DMS 273 (cell line): ENCODE measurements around the gene RAD18.
A peak's percentile ranks its signal among the peaks of the same experiment; 100 is the strongest.

Source experiments
- DNase-seq: peaks from one replicate; lab custom pipeline; 2025; ENCODE audit not compliant: unreplicated experiment; lab: John Stamatoyannopoulos, UW

Gene RAD18

DNA sequence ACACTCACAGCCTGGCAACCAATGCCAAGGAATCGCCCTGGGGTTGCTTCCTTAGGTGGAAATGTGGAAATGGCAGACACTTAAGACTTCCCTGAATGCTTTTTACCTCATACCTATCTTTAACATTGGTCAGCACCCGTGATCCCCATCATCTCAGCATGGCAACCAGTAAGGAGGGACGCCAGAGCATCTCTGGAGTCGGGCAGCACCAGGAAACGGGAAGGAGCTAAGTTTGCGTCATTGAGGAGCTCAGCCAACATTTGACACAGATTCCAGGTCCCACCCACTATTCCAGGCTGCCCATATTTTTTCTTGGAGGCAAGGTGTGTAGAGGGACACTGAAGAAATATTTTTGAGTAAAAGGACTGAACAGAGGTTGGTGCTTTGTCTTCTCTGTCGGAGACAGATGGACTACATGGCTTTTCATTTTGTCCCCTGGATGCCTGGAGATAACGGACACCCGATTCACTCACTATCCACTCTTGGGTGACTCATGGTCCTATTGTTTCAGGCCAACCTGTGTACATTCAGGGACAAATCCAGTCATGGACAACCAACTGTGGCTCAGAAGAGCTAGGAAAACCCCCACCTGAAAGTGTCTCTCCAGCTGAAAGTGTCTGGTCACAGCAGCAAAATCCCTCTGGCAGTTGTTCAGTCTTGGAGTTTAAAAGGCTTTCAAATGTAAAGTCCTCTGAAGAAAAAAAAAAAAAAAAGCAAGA is 123.5 kb downstream of the RAD18 start:
- DNase-seq: no peak

DNA sequence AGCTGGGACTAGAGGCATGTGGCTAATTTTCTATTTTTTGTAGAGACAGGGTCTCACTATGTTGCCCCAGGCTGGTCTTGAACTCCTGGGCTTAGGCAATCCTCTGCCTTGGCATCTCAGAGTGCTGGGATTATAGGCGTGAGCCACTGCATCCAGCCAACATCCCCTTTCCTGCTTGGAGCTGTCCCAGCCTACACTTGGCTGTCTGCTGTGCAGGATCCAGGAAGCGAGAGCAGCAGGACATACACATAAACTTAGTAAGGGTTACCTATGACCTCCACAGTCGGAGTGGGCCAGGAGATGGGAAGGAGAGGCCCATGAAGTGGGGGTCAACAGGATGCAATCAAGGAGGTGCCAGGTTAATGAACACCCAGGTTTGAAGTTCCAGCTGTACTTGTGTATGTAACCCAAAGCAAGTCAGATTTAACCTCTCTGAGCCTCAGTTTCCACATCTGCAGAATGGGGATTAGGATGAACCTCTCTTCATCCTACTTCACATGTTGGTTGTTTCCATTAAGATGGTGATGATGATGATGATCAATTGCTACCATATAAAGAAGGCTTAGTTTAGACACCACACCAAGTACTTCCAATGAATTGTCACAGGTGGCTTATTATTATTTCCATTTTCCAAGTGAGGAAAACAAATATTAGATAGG is 124.4 kb downstream of the RAD18 start:
- DNase-seq: no peak

GRCh38 chr3:8838234-8838633 is 125.0 kb downstream of the RAD18 start:
- no peak for DNase-seq

DNA sequence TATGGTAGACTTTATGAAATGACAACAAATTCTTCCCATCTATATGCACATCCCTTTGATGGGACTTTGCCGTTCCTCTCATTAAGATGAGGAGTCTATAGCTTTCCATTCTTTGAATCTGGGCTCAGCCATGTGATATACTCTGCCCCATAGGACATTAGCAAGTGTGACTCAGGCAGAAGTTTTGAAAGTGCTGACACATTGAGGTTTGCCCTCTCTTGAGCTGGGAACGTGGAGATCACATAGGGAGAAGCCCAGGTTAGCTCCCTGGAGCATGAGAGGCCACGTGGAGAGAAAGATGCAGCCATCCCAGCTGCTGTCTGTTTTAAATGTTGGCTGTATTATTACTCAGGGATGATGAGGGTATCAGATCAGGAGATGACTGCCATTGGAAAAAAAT is 126.1 kb downstream of the RAD18 start:
- DNase-seq: no peak

- no peak for DNase-seq
Observed at GRCh38 chr3:8836096-8836495, 127.2 kb downstream of the RAD18 start.

DNA sequence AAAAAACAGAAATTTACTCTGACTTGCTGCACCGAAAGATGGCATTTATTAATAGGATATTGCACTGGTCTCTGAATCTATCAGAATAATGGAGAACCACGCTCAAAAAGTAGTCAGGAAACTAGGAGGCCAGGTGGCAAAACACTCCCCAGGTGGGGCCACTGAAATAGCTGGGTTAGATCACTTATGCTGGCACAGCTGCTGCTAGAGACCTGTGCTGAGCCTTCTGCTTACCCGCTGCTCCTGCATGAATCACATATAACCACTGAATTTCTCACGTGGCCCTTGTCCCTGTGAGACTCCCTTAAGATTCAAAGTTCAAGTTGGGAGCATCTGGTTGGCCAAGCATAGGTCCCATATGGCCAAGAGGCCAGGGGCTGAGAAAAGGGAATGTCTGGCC is 127.9 kb downstream of the RAD18 start:
- peak; percentile 50 for DNase-seq

DNA sequence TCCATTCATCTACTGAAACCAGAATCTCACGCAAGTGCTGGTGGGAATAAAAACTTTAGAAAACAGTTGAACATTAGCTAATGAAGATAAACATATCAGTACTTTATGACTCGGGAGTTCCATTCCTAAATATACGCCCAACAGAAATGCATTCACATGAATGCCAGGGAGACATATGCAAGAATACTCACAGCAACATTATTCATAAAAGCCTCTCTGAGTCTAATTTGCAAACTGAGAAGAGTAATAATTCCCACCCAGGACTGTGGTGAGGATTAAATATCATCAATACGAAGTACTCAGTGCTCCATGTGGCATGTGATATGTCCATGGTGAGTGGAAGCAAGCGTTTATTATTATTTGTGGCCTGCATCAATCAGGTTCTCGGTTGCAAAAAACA is 128.3 kb downstream of the RAD18 start:
- no peak for DNase-seq

DNA sequence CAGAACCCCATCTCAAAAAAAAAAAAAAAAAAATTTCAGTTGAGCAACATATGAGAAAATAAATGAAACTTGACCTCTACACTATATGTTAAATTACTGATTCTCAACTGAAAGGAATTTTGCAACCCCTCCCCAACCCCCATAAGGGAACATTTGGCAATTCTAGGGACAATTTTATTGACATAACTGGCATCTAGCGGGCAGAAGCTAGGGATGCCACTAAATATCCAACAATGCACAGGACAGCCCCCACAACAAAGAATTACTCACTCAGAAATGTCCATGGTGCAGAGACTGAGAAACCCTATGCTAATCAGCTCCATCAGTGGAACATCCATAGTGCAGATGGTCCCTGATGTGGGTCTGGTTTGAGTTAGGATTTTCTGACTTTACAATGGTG is 135.6 kb downstream of the RAD18 start:
- DNase-seq: no peak
